ENCODE data around the gene MSH3.

GRCh38 chr5:80672140-80672736 is 17.8 kb downstream of the MSH3 start:
- peak; percentile 62 for TF ChIP-seq CTCF (IDR thresholded peaks at IDR 0.05; ENCODE audit: low read depth, low read length, poor library complexity, severe bottlenecking)
- TF ChIP-seq EZH2phosphoT487 (IDR thresholded peaks at IDR 0.05; ENCODE audit: borderline replicate concordance, low read length) = no peak
